Measurements from ENCODE around the gene ACE.

ACE gene

DNA sequence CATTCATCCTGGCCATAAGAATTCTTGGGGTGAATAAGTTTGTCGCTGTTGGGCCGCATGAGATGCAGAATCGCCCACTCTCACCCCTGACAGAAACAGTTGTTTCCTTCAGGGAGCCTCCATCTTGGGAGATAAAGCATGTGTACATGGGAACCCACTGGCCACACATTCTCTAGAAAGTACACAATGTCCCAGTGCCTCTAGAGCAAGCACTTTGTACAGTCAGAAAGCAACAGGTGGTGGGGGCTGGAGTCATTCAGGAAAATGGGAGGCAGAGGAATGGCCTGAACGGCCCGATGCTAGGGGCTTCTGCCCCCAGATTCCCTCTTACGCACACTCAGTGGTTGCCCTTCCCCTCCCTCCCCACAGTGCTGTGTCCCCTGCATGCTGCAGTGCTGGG is 16.1 kb downstream of the ACE start:
- DNase-seq: no peak

- DNase-seq: no peak
These were observed 16.6 kb downstream of the ACE start for GRCh38 chr17:63493411-63493810.

DNA sequence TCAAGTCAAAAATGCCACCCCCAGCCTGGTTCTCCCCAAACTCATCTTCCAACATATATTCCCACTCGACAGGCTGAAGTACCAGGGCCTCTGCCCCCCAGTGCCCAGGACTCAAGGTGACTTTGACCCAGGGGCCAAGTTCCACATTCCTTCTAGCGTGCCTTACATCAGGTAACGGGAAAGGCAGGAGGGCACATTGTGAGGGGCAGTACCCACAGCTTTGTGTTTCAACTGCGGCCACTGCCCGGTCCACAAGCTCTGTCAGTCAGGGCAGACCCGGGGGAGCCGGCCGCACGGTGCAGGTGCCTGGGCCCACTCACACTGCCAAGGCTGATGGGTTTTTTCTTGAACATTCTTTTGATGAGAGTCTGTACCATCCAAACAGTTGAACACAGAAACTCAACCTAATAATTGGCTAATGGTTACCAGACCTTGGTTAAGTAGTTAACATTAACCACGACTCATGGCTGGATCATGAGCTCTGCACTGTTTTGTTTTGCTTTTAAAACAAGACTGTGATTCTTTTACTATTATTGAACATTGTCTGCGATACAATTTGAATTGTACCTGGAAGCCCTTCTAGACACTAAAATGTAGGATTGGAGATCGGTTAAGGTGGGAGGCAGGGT is 17.6 kb downstream of the ACE start:
- no peak for DNase-seq

- no peak for DNase-seq
These were observed 18.6 kb downstream of the ACE start for GRCh38 chr17:63495491-63495890.

- DNase-seq: no peak
These were observed 19.3 kb downstream of the ACE start for GRCh38 chr17:63496177-63496576.

DNA sequence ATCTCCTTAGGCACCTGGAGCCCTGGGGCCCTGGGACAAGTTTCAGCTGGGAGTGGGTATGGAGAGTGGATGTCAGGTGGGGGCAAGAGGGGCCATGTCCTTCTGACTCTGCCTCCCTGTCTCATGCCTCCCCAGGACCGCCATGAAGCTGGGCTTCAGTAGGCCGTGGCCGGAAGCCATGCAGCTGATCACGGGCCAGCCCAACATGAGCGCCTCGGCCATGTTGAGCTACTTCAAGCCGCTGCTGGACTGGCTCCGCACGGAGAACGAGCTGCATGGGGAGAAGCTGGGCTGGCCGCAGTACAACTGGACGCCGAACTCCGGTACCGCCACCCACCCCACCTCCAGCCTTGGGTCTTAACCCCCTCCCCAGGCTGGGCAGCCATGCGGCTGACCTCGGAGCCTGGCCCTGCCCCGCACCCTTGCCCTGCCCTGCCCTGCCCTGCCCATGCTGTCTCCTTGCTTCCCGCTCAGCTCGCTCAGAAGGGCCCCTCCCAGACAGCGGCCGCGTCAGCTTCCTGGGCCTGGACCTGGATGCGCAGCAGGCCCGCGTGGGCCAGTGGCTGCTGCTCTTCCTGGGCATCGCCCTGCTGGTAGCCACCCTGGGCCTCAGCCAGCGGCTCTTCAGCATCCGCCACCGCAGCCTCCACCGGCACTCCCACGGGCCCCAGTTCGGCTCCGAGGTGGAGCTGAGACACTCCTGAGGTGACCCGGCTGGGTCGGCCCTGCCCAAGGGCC is 20.0 kb downstream of the ACE start:
- DNase-seq: no peak

DNA sequence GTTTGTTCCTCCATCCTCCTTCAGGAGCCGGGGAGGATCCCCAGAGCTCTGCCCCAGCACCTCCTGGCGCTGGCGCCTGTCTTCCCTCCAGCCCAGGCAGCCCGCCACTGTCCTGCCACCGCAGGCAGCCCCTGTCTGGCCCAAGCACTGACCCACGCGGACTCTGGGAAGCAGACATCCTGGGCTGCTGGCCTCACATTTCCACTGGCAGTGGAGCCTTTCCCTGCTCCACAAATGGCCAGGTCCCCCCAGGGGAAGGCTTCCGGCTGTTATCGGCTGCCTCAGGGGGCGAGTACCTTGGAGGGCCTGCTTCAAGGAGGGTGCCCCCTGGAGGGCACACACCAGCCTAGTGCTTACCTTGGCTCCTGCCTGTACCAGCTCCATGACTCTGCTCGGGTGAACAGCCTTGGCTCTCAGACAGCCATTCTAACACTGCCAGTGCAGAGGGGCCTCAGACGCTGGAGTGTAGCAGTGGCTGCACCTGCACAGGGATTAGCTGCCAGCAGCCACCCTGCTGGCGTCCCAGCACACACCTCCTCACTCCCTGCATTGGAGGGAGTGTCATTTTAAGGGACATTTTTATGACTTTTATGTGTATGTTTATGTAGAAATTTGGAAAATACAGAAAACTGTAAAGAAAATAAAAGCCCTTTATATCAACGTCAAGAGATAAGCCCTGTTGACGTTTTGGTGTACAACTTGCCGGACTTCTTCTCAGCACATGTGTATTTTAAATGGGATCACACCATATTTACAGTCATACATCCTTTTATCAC is 21.0 kb downstream of the ACE start:
- no peak for DNase-seq

DNA sequence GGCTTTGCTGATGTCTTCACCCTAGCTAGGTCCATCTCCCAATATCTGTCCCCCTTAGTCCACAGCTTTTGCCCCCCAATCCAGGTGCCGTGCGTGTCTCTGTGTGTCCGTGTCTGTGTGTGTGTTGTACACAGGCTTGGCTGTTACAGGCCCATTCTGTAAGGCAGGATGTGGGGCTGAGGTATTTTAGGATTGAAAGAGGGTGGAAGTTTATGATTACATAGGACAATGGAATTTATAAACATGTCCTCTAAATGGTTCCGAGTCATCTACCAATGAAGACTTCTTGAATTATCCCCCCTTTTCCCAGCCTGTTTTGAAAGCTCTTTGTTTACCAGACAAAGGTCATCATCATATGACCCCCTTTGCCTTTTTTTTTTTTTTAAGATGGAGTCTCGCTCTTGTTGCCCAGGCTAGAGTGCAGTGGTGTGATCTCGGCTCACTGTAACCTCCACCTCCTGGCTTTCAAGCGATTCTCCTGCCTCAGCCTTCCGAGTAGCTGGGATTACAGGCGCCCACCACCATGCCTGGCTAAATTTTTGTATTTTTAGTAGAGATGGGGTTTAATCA is 21.9 kb downstream of the ACE start:
- no peak for DNase-seq

GRCh38 chr17:63500543-63501390 is 23.9 kb downstream of the ACE start:
- no peak for DNase-seq

- DNase-seq: no peak
These were observed 26.5 kb downstream of the ACE start for GRCh38 chr17:63503341-63503705.

DNA sequence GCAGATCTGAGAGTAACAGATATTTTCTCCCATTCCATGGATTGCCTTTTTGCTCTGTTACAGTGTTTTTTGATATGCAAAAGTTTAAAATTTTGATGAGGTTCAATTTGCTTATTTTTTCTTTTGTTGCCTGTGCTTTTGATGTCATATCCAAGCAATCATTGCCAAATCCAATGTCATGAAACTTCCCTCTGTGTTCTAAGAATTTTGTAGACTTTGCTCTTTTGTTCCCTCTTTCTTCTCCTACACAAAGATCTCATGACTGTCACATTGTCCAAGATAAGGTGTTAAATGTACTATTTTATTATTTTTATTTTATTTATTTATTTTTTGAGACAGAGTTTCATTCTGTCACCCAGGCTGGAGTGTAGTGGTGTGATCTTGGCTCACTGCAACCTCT is 27.4 kb downstream of the ACE start:
- no peak for DNase-seq

- no peak for DNase-seq
These were observed 28.5 kb downstream of the ACE start for GRCh38 chr17:63505341-63505740.

DNA sequence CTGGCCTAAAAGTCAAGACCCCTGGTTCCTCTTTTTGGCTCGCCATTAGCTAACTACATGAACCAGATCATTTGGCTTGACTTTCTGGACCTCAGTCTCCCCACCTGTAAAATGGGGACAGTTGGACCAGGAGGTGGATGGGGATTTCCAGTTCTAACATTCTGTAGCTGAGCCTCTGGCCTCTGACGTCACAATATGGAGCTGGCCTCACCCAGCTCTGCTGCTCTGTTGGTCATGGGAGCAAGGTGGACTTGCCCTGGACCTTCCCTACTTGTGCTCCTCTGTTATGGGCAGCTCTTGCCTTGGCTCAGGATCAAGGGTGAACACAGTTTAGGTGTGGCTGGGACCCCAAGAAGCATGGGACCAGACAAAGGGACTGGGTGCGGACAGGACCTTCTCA is 29.8 kb downstream of the ACE start:
- DNase-seq: no peak

DNA sequence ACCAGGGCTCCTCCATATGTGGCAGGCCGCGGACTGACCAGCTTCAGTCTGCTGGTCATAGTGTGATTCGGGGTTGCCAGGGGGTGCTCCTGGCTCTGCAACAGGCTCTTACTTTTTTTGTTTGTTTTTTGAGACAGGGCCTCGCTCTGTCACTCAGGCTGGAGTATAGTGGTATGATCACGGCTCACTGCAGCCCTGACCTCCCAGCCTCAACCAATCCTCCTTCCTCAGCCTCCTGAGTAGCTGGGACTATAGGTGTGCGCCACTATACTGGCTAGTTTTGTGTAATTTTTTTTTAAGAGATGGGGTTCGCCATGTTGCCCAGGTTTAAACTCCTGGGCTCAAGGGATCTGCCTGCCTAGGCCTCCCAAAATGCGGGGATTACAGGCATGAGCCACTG is 34.5 kb downstream of the ACE start:
- DNase-seq: no peak

GRCh38 chr17:63512388-63512787 is 35.5 kb downstream of the ACE start:
- no peak for DNase-seq

DNA sequence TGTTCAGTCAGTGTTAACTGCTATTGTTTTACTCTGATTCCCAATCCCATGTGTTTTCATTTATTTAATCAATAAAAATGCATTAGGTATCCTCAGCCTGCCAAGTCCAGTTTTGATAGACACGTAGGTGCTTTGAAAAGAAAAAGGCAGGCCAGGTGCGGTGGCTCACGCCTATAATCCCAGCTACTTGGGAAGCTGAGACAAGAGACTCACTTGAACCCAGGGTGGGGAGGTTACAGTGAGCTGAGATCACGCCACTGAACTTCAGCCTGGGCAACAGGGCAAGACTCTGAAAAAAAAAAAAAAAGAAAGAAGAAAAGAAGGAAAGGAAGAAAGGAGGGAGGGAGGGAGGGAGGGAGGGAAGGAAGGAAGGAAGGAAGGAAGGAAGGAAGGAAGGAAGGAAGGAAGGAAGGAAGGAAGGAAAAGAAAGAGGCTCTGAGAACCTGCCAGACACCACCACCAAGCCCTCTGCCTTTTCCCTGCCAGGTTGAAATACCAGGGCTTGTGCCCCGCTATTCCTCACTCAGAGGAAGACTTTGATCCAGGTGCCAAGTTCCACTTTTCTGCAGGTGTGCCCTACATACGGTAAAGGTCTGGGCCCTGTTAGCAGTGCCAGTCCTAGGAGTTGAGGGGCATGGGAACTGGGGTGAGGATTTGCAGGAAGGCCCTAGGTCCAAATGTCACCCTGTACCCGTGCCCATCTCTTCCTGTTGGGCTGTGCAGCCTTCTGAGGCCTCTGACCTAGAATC is 36.2 kb downstream of the ACE start:
- DNase-seq: no peak

DNA sequence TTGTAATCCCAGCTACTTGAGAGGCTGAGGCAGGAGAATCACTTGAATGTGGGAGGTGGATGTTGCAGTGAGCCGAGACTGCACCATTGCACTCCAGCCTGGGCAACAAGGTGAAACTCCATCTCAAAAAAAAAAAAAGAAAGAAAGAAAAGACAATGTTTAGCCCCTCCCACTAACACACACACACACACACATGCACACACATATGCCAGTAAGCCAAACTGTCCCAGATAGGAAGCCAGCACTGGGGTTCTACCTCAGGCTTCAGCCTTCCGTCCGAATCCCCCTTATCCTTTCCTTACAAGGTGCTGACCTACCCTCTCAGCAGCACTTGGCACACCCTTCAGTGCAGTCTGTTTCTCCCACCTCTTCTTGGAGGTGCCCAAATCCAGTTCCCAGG is 37.6 kb downstream of the ACE start:
- DNase-seq: no peak

DNA sequence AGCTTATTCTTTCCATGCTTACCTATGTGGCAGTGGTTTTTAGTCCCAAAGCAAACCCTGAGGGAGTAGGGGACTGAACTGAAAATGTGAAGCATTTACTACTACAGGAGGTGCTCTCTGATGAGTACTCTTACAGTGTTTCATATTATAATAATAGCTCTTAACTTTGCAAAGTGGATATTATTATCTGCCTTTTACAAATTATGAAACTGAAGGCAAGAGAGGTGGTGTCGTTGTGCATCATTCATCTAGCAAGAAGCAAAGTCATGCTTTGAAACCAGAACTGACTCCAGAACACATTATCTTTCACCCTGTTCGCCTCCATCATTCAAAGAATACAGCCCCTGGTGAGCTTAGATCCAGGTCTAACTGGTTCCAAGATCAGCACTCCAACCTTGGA is 38.1 kb downstream of the ACE start:
- DNase-seq: no peak

DNA sequence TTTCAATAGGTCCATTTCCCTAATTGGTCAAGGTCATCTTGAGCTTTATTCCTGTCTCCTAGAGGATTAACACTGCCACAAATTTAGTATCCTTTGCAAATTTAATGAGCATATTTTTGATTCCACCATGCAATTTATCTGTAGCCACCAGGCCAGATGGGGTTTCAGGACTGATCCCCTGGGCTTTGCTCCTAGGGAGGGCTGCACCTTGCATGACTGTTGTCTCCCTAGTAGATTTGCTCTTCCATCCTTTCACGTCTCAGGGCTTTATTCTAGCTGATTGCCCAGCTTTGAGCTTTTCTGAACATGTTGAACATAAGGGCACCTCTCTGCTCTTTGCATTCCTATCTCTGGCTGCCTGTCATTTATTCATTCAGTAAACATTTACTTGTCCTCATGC is 38.6 kb downstream of the ACE start:
- DNase-seq: no peak

DNA sequence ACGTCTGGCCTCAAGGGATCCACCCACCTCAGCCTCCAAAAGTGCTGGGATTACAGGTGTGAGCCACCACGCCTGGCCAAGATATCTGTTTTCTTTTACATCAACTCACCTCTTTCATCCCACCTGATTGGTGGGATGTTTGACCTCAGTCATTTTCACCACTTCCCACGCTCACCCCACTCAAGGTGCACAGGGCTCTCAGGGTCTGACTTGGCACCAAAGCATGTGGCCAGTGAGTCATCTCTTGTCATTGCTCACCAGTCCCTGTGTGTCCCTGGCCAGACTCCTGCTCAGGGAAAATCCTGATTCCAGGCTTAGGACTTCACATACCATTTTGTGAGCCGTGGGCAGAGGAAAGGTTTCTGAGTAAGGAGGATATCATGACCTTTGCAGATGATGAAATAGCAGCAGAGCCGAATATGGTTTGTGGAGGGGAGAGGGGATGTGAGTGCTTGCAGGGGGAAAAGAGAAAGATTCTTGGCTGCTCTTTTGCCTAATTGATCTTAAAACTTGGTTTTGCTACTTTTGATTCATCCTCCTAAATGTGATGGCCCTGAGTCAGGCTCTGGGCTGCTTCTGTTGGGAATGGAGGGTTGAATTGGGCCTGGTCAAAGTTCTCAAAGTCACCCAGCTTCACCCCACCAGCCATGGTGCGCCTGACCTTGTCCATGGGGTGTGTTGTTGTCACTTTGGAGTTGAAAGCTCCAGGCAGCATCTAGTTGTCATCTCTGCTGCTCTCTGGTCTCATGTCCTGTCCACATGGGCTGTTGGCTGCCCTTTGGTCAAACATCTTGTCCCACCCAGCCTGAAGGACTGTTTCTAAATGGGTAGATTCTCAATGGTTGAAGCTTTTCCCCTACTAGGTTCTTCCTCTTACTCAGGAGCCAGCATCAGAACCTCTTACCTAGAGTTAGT is 40.3 kb downstream of the ACE start:
- DNase-seq: no peak

Data from femur (tissue), 1 donor.